ENCODE measurements around the gene CLTB.

- TF ChIP-seq, protein P1, sequence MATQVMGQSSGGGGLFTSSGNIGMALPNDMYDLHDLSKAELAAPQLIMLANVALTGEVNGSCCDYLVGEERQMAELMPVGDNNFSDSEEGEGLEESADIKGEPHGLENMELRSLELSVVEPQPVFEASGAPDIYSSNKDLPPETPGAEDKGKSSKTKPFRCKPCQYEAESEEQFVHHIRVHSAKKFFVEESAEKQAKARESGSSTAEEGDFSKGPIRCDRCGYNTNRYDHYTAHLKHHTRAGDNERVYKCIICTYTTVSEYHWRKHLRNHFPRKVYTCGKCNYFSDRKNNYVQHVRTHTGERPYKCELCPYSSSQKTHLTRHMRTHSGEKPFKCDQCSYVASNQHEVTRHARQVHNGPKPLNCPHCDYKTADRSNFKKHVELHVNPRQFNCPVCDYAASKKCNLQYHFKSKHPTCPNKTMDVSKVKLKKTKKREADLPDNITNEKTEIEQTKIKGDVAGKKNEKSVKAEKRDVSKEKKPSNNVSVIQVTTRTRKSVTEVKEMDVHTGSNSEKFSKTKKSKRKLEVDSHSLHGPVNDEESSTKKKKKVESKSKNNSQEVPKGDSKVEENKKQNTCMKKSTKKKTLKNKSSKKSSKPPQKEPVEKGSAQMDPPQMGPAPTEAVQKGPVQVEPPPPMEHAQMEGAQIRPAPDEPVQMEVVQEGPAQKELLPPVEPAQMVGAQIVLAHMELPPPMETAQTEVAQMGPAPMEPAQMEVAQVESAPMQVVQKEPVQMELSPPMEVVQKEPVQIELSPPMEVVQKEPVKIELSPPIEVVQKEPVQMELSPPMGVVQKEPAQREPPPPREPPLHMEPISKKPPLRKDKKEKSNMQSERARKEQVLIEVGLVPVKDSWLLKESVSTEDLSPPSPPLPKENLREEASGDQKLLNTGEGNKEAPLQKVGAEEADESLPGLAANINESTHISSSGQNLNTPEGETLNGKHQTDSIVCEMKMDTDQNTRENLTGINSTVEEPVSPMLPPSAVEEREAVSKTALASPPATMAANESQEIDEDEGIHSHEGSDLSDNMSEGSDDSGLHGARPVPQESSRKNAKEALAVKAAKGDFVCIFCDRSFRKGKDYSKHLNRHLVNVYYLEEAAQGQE (IDR thresholded peaks at IDR 0.05; ENCODE audit: insufficient read depth in 1 of 2, low read depth in 2 of 2, low read length in 2 of 2) = no peak
- TF ChIP-seq TAF1 (IDR thresholded peaks at IDR 0.05; ENCODE audit: borderline replicate concordance, insufficient read depth, low read length) (no peak), POLR2AphosphoS5 (IDR thresholded peaks at IDR 0.05; ENCODE audit: low read depth, low read length) (no peak)
Measured at GRCh38 chr5:176426876-176427275, 10.5 kb upstream of the CLTB start.

All from PFSK-1 (cell line).